Hepatocyte (in vitro differentiated cells): ENCODE data around the gene PFKL.

Source experiments
- EZH2 ChIP-seq: fragments of 200-600 bp; sonication (generic); IDR thresholded peaks from 2 replicates; pipeline ENCODE4 v1.6.1; 2016; ENCODE audit warnings: antibody characterized with exemption, mild to moderate bottlenecking, borderline replicate concordance
- TF ChIP-seq, protein P1 (sequence below): fragments of 200-600 bp; sonication (generic); IDR thresholded peaks from 2 replicates; pipeline ENCODE4 v1.5.1; 2016; ENCODE audit warnings: antibody characterized with exemption, mild to moderate bottlenecking; ENCODE audit not compliant: poor library complexity

DNA sequence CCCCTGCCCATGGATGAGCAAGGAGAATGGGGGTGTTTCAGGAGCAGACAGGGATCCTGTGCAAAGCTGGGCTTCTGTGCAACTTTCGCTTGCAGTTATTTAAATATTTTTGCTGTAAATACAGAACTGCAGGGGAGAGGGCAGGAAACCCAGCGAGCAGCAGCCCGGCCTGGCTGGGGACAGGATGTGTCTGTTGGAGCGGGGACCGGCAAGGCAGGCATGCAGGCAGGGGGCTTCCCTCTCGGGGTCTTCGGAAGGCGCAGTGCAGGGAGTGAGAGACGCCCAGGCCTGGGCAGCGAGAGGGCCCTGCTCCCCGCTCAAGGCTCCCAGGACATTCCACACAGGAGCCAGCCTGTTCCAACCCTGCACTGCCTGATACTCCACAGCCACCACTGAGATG is 15.9 kb upstream of the PFKL start:
- TF ChIP-seq, protein P1, sequence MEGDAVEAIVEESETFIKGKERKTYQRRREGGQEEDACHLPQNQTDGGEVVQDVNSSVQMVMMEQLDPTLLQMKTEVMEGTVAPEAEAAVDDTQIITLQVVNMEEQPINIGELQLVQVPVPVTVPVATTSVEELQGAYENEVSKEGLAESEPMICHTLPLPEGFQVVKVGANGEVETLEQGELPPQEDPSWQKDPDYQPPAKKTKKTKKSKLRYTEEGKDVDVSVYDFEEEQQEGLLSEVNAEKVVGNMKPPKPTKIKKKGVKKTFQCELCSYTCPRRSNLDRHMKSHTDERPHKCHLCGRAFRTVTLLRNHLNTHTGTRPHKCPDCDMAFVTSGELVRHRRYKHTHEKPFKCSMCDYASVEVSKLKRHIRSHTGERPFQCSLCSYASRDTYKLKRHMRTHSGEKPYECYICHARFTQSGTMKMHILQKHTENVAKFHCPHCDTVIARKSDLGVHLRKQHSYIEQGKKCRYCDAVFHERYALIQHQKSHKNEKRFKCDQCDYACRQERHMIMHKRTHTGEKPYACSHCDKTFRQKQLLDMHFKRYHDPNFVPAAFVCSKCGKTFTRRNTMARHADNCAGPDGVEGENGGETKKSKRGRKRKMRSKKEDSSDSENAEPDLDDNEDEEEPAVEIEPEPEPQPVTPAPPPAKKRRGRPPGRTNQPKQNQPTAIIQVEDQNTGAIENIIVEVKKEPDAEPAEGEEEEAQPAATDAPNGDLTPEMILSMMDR, result no peak
- TF ChIP-seq EZH2, result no peak
